ENCODE results near the gene TRH.
A peak's percentile ranks its signal among the peaks of the same experiment; 100 is the strongest.

The TRH gene, protein sequence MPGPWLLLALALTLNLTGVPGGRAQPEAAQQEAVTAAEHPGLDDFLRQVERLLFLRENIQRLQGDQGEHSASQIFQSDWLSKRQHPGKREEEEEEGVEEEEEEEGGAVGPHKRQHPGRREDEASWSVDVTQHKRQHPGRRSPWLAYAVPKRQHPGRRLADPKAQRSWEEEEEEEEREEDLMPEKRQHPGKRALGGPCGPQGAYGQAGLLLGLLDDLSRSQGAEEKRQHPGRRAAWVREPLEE

DNA sequence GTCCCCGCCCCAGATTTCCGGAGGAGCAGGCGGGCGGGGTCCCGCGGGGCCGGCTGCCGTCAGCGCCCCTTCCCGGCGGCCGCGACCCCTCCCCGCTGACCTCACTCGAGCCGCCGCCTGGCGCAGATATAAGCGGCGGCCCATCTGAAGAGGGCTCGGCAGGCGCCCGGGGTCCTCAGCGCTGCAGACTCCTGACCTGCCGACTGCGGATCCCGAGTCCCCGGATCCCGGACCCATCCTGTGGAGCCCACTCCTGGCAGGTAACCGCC, at the start of gene TRH:
Gene TRH, plus strand, starts transcription at position 157 of the 269 bp plus-strand sequence. CDS start 1,097 bp downstream, outside the sequence.
- DNase-seq = no peak

DNA sequence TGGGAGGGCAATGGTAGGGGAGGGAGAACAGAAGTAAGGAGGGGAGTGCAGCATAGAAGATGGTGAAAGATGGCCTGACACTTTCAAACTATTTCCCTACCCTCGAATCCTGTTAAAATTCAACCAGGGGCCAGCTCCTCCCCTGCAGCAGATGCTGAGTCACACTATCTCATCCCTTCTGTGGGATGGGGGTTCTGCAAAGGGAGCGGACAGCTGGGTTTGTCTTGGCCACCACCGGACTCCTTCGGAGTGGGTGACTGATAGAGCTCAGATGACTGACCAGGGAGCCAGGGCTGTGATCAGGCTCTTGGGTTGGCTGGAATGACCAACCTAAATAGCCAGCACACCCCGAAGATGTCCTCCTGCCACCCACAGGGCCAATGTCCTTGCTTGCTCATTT, 47.4 kb upstream of the TRH start:
- DNase-seq = no peak

DNA sequence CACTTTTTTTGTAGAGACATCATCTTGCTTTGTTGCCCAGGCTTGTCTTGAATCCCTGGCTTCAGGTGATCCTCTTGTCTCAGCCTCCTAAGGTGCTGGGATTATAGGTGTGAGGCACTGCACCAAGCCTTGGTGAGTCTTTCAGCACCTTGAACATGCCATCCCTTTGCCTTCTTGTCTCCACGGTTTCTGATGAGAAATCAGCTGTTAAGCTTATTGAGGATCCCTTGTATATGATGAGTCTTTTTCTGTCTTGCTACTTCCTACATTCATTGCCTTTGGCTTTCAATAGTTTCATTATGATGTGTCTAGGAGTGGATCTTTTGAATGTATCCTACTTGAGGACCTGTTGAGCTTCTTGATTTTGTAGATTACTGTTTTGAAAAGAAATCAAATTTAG, 45.1 kb upstream of the TRH start:
- no peak for DNase-seq

- DNase-seq = no peak
Observed at GRCh38 chr3:129933471-129933870, 41.0 kb upstream of the TRH start.

- DNase-seq = no peak
Observed at GRCh38 chr3:129934234-129935123, 40.0 kb upstream of the TRH start.

GRCh38 chr3:129936757-129937156, 37.8 kb upstream of the TRH start:
- DNase-seq = peak; percentile 78

GRCh38 chr3:129937717-129938116, 36.8 kb upstream of the TRH start:
- DNase-seq = no peak

DNA sequence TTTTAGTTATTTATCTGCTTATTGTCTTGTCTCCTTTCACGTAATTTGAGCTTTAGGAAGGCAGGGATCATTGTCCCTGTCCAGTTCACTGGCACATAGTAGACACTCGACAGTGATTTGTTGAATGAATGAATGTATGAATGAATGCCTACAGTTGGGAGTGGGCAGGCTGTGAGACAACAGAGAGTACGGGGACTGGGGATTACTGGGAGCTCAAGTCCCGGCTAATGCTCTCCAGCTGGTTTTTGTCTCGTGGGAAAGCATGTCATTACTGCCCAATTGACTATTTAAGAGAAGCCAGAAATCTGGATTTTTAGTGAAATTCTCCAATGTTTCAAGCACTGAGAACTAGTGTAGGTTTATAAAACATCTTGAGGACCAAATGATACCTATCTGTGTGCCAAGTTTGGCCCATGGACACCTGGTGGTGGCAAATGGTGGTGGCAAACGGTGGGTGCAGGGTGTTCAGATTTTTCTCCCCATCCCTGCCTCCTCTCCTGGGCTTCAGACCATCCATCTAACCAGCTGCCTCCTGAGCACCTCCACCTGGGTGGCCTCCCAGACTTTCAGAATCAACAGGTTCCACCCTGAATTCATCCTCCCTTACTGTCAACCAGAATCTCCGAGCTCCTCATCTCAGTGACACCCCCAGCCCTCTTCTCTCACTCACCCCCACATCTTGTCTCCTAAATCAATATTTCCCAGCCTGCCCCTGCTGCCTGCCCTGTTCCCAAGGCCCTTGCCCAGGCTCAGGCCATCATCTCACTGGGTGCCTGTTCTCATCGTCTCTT, 36.2 kb upstream of the TRH start:
- no peak for DNase-seq

DNA sequence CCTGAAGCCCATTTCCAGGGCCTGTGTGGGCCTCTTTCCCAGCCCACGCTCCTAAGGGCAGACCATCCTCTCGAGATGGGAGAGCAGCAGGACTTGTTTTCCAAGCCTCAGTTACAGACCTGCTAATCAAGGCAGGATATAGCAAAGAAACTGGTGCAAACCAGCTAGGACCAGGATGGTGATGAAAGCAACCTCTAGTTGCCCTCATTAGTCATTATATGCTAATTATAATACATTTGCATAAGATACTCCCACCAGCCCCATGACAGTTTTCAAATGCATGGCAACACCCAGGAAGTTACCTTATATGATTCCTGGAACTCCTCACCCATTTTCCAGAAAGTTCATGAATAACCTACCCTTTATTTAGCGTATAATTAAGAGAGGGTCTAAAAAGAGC, 34.4 kb upstream of the TRH start:
- DNase-seq = no peak

DNA sequence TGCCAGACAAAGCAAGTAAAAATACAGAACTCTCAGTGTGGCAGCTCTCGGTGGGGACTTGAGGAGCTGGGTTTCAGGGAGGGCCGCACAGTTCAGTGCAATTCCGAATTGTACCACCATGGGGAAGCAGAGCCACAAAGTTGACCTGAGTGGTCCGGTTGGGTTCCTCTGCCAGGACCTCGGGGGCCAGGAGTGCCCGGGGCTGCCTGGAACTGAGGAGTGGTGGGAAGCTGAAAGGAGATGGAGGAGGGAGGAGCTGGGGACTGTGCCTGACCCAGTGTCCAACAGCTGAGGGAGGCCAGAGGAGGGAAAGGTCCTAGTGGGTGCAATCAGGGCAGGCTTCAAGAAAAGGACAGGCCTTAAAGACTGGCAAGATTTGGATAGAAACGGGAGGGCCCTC, 32.2 kb upstream of the TRH start:
- DNase-seq = peak; percentile 69

- DNase-seq = no peak
Observed at GRCh38 chr3:129943020-129943419, 31.5 kb upstream of the TRH start.

- DNase-seq = no peak
Observed at GRCh38 chr3:129944709-129945108, 29.8 kb upstream of the TRH start.

DNA sequence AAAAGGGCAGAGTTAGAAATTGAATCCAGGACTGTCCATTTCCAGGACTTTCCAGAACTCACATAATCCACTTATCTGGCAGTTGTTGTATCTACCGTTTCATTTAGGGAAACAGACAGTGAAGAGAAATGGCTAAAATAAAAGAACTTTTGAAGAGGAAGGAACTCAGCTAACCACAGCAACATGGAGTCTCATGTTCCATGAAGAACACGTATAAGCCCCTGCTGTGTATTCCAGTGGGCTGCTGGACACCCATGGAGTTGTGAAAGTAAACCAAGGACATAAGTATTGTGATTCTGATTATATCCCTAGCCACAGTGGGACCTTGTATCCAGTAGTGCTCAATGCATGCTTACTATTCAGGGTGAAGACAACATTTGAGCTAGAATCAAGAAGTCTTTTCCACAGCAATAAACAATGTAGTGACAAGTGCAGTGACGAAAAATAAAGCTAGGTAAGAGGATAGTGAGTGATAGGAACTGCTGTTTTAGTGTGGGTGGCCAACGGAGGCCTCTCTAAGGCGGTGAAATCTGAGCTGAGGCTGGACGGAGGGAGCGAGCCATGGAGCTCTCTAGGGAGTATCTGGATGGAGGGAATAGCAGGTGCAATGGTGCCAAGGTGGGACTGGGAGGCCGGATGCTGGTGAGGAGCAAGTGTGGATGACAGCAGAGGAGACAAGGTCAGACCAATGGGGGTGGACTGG, 26.8 kb upstream of the TRH start:
- DNase-seq = no peak

- DNase-seq = peak; percentile 54
Observed at GRCh38 chr3:129950318-129951046, 24.0 kb upstream of the TRH start.

GRCh38 chr3:129952556-129953355, 21.8 kb upstream of the TRH start:
- DNase-seq = no peak

GRCh38 chr3:129953621-129954020, 20.9 kb upstream of the TRH start:
- DNase-seq = no peak

GRCh38 chr3:129954514-129954913, 20.0 kb upstream of the TRH start:
- DNase-seq = peak; percentile 37

GRCh38 chr3:129956936-129957335, 17.6 kb upstream of the TRH start:
- no peak for DNase-seq

DNA sequence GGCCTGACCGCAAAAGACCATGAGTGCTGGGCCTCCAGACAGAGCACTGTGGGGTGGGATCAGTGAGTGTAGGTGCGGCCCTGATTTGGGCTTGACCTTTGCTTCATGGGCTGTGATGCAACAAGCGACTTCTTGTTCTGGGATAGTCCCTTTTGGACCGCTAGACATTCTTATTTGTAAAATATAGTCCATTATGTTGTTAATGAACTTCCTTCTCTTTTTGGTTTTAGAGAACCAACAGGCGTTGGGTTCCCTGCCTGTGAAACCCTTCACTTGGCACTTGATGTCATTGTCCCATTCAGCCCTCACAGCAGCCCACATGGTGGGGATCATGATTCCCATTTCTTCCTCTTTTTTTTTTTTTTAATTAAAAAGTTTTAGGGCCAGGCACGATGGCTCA, 15.8 kb upstream of the TRH start:
- DNase-seq = peak; percentile 80

DNA sequence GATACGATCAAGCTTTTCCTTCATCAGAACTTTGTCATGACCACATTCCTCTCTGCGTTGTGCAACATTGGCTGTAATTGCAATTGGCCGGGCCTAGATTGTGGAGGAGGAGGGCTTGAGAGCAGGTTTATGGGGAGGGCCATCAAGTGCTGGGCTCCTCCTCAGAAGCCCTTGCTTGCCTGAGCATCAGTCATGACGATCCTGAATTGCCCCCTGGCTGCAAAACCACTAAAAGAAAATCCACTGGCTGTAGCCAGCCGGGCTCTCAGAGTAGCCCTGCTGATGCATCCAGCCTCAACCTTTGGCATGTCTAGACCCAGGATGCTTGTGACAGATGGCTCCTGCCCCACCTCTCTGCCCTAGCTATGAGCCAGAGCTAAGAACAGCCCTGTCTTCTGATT, 13.4 kb upstream of the TRH start:
- DNase-seq = peak; percentile 29

GRCh38 chr3:129962600-129962999, 11.9 kb upstream of the TRH start:
- DNase-seq = no peak

DNA sequence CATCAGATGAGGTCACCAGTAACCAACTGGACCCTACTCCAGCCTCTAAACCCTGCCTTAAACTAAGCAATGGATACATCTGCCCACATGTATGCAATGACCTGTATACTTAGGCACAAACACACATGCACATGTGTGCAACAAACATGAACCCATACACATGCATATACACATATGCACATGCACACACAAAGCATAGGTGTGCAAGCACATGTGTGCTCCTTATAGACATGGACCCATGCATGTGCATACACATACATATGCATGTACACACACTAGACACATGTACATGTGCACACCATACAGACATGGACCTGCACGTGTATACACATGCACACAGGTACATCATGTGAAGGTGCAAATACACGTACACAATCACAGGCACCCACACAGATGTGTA, 8.6 kb upstream of the TRH start:
- DNase-seq = no peak

All from inflammatory macrophage treated with lipopolysaccharide for 4 hours (primary cell).